Measurements from ENCODE around the gene SUCLG2. TPM values are rescaled to one million over a fixed set of nuclear protein-coding genes. Genes with fewer than 3 reads are reported as not detected.

Gene SUCLG2
- total RNA-seq, 4 donors from 2014 or later = 38.7 to 42.9 (median 41.3) TPM

DNA sequence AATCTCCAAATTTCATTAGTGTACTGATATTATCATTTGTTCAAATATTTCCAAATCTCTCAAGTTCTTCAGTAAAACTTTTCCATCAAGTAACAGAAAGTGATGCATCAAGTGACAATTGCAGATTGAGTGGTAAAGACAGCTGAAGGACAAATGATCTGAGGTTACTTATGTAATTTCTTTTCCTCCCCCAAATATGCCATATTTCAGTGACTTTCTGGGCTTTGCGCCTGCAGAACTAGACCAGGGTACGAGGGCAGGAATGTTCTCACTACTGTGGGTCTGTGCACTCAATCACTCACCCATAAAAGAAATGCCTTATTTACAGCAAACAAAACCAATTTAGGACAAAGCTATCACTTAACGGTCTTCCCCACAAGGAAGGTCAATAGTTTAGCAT lies 4.7 kb downstream of the SUCLG2 start:
- DNase-seq (ENCODE audit: low spot score in 2 of 2) = no peak
- 74 to 80% methylated on average over 3 of the region's 3 CpGs for WGBS, 2 donors
- no peak overlapping the region for H3K4me3 ChIP-seq (ENCODE audit: low read depth, poor library complexity, severe bottlenecking)
- TF ChIP-seq, protein P1, sequence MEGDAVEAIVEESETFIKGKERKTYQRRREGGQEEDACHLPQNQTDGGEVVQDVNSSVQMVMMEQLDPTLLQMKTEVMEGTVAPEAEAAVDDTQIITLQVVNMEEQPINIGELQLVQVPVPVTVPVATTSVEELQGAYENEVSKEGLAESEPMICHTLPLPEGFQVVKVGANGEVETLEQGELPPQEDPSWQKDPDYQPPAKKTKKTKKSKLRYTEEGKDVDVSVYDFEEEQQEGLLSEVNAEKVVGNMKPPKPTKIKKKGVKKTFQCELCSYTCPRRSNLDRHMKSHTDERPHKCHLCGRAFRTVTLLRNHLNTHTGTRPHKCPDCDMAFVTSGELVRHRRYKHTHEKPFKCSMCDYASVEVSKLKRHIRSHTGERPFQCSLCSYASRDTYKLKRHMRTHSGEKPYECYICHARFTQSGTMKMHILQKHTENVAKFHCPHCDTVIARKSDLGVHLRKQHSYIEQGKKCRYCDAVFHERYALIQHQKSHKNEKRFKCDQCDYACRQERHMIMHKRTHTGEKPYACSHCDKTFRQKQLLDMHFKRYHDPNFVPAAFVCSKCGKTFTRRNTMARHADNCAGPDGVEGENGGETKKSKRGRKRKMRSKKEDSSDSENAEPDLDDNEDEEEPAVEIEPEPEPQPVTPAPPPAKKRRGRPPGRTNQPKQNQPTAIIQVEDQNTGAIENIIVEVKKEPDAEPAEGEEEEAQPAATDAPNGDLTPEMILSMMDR (IDR thresholded peaks at IDR 0.05) = no peak
- TF ChIP-seq POLR2A (IDR thresholded peaks at IDR 0.05) = no peak
- intact Hi-C loops (cut with DNase I; ENCODE audit: low total_unique reads) = no loop called here

DNA sequence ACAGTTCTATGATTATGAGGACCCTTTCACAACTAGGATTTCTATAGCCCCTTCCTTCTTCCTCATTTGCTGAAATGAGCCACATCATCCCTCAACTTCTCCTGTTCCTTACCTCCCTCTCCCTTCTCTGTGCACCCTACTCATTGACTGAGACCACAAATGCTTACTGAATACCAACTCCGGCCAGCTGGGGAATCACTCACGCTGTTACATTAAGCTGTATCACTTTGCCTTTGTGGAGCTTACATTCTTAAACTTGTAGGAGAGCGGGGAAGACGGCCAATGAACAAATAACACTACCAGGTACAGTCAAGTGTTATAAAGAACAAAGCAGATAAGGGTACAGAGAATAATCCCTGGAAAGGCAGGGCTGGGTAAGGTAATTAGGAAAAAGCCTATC lies 5.7 kb downstream of the SUCLG2 start:
- TF ChIP-seq POLR2A (IDR thresholded peaks at IDR 0.05) = no peak
- TF ChIP-seq, protein P1 (IDR thresholded peaks at IDR 0.05) = no peak
- intact Hi-C loops (cut with DNase I; ENCODE audit: low total_unique reads) = no loop called here

DNA sequence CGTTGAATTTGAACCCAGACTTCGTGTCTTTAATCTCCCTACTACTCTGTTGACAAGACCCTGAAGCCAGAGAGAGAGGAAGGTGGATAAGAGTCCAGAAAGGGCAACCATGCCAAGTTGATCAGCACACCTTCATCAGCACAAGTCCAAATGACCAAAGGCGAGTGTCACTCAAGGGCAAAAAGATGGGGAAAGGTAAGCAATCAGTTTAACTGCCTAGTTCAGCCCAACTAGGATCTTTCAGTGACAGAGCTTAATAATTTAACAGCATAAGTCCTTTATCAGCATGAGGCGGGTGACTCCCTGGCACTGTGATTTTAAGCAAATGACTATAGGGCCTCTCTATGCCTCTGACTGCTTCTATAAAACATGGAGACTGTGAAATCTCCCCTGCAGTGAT lies 6.2 kb downstream of the SUCLG2 start:
- no peak for TF ChIP-seq POLR2A (IDR thresholded peaks at IDR 0.05)
- TF ChIP-seq, protein P1 (IDR thresholded peaks at IDR 0.05) = no peak
- no peak for DNase-seq (ENCODE audit: low spot score in 2 of 2)
- 70 to 82% methylated on average over 4 of the region's 4 CpGs for WGBS, 2 donors
- intact Hi-C loops (cut with DNase I; ENCODE audit: low total_unique reads) = no loop called here
- no peak overlapping the region for H3K4me3 ChIP-seq (ENCODE audit: low read depth, poor library complexity, severe bottlenecking)

More for the DNA sequence above, 5.7 kb downstream of the SUCLG2 start:
- no peak overlapping the region for H3K4me3 ChIP-seq (ENCODE audit: low read depth, poor library complexity, severe bottlenecking)
- 79 to 89% methylated on average over 4 of the region's 4 CpGs for WGBS, 2 donors
- no peak for DNase-seq (ENCODE audit: low spot score in 2 of 2)

DNA sequence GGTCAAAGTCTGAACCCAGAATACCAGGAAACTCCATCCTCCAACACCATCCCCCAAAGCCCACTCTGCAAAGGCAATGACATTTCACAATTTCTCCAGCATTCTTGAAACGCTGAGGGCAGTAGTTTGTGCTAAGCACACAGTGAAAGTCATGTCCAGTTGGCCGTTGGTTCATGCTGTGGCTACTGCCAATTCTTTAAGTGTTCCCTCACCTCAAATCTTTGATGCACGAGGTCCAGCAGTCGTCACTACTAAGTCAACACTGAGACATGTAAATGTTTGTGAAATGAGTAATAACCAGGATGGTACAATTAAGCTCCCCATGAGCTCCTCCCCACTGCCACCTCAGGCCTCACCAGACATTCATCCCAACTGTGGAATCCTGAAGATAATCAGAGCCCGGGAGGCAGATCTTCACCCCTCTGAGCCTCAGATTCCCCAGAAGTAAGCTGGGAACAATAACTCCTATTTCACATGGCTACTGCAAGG lies 7.0 kb downstream of the SUCLG2 start:
- H3K4me3 ChIP-seq (ENCODE audit: low read depth, poor library complexity, severe bottlenecking) = no peak overlapping the region
- 79 to 91% methylated on average over 5 of the region's 5 CpGs for WGBS, 2 donors
- DNase-seq (ENCODE audit: low spot score in 2 of 2) = no peak
- intact Hi-C loops (cut with DNase I; ENCODE audit: low total_unique reads) = no loop called here
- TF ChIP-seq POLR2A (IDR thresholded peaks at IDR 0.05) = no peak

DNA sequence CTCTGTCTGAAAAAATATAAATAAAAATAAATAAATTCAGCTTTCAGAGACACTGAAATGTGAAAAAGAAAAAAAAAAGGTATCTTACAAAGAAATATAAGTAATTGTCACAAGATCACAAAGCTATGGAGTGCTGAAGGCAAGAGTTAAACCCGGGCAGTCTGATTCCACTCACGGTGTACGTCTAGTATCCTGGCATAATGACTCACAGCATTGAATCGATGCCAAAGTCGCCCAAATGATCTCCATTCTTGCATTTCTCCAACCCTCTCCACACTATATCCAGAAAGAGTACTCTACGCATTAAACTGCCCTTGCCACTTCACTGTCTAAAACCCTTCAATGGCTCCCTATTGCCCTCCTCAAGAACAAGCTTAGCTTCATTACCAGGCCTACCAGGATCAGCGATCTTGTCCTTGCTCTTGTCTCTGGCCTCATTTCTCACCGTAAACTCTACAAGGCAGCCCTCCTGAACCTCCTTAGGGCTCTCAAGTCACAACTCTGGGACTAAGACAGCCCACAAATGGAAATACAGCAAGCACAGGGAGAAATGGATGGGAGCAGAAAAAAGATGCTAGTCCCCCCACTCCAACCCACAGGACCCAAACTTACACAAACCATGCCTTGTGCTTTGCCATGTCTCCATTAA lies 7.7 kb downstream of the SUCLG2 start:
- intact Hi-C loops (cut with DNase I; ENCODE audit: low total_unique reads) = no loop called here
- TF ChIP-seq POLR2A (IDR thresholded peaks at IDR 0.05) = no peak
- TF ChIP-seq, protein P1 (IDR thresholded peaks at IDR 0.05) = no peak
- DNase-seq (ENCODE audit: low spot score in 2 of 2) = no peak
- 81 to 82% methylated on average over 8 of the region's 8 CpGs for WGBS, 2 donors
- H3K4me3 ChIP-seq (ENCODE audit: low read depth, poor library complexity, severe bottlenecking) = no peak overlapping the region

DNA sequence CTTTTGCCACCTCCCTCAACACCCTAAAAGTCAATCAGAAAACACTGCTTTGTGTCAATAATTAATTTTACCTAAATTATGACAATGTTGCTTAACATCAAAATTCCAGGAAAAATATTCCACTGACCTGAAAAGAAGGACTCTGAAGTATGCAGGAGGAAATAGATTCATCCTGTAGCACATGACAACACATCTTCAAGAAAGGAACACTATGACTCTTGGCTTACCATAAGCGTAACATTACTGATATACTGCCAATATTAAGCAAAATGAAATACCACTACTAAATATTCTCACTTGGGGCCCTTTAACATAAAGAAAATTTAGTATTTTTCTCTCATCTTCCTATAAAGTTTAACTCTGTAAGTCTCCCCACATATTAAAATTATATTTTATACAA lies 9.6 kb downstream of the SUCLG2 start:
- no peak overlapping the region for H3K4me3 ChIP-seq (ENCODE audit: low read depth, poor library complexity, severe bottlenecking)
- WGBS, 2 donors = 97 to 98% methylated on average over 1 of the region's 1 CpG
- intact Hi-C loops (cut with DNase I; ENCODE audit: low total_unique reads) = no loop called here
- TF ChIP-seq, protein P1 (IDR thresholded peaks at IDR 0.05) = no peak
- no peak for TF ChIP-seq POLR2A (IDR thresholded peaks at IDR 0.05)
- no peak for DNase-seq (ENCODE audit: low spot score in 2 of 2)
